GM21717 (cell line): ENCODE data around the gene CALM1.

Source experiments
- ATAC-seq: cut with Tn5 transposase; IDR thresholded peaks from one replicate; pipeline ENCODE4 v1.9.1; 2021; ENCODE audit warnings: mild to moderate bottlenecking, moderate library complexity; ENCODE audit not compliant: unreplicated experiment

The CALM1 gene

DNA sequence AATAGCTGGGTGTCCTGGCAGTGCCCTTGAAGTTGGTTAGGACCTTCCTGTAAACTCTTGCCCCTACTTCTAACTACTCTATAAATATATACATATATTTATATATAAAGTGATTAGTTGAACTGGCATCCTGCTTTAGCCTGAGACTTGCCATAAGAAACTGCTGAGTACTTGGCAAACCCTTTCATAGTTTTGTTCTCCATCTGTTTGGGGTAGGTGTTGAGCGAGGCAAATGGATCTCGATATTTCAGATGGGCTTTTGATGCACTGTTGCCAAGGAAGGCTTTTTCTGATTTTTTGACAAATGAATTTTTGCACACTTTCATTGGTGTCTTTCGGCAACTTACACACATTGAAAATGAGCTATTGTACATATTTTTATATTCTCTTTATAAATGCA, 10.4 kb downstream of the CALM1 start:
- no peak for ATAC-seq

DNA sequence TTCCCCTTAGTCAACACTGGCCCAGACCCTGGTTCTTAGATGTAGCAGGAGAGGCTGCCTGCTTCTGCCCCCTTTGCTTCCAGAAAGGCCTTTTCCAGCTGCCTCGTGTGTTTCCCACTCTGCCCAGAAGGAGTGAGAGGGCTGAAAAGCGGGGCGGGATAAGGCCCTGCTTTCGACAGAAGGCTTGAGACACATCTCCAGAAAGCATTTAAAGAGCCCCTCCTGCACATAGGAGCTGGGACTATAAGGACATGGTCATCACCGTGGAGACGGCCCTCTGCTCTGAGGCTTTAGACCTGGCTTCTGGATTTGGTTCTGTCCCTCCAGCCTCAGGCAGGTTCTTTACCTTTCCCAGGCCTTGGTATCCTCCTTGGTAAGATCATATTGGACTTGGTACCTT, 11.9 kb downstream of the CALM1 start:
- no peak for ATAC-seq

DNA sequence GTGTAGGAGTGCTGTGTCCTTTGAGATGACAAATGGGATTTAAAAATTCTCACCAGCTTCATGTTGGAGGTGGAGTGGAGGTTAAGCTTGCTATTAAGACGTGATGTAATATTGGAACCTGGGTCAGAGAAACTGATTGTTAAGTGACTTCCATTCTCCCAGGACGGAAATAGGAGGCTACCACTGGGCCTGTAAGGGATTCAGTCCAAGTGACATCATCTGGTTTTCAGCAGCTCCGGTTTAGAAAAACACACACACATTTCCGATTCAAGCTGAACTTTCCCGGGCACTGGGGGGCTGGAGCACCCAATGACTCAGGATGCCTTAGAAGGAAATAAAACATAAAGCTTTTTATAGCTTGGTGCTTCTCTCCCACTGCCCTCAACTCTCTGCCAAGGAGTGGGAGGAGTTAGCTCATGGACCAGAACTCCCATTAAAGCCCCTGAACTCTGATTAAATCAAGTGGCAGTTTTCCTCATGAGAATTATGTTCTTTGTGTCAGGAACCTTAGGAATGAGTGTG, 12.4 kb downstream of the CALM1 start:
- no peak for ATAC-seq

DNA sequence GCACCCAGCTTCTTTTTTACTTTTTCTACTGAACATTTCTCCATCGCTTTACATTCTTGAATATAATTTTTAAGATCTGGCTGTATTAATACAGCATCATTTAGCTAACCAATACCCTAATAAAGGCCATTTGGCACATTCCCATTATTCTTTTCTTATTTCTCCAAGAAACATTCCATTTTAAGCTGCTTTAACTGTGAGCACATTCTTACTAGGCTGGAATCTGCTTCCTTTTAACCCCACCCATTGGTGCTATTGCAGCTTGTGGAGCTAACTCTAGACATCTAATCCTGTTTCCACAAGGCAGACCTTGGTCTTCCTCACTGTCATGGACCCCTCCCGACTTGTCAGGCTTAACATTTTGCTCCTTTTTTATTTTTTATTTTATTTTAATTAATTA, 15.2 kb downstream of the CALM1 start:
- ATAC-seq, result no peak

DNA sequence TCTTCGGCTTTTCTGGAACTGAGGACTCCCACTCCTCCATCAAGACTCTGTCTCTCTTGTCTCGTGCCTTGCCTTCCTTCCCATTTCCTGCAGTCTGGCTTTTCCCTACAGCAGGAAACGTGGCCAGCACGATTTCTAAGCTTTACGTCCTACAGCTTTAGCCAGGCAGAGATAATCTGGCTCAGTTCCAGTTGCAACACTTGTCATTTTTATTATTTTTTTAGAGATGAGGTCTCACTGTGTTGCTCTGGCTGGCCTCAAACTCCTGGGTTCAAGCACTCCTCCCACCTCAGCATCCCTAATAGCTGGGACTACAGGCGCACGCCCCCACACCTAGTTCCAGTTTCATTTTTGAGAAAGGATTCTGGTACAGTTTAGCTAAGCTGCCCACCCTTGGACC, 19.9 kb downstream of the CALM1 start:
- no peak for ATAC-seq

DNA sequence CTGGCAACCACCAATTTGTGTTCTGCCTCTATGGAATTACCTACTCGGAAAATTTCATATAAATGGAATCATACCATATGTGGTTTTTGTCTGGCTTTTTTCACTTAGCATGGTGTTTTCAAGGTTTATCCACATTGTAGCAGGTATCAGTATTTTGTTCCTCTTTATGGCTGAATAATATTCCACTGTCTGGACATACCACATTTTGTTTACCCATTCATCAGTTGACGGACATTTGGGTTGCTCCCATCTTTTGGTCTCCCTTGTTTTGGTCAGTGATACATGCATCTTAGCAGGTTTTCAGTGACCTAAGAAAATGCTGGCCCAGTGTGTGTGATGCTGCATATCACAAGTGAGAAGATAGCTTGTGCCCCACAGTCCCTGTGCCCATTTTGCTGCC, 21.2 kb downstream of the CALM1 start:
- ATAC-seq, result no peak

DNA sequence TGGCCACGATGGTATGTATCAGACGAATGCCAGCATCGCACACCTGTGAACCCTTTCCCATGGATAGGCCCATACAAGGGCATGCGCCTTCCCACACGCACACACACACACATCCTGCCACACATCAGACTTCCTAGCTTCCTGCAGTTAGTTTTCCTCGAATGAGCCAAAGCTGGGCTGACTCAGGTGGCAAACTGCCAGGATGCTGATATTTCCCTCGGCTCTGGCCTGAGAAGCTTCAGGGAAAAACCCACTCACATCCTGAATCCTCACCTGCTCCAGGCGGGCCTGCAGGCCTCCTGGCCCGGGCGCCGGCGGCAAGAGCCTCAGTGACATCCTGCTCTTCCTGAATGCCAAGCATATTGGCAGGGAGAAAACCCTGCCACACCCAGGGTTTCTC, 22.4 kb downstream of the CALM1 start:
- no peak for ATAC-seq

DNA sequence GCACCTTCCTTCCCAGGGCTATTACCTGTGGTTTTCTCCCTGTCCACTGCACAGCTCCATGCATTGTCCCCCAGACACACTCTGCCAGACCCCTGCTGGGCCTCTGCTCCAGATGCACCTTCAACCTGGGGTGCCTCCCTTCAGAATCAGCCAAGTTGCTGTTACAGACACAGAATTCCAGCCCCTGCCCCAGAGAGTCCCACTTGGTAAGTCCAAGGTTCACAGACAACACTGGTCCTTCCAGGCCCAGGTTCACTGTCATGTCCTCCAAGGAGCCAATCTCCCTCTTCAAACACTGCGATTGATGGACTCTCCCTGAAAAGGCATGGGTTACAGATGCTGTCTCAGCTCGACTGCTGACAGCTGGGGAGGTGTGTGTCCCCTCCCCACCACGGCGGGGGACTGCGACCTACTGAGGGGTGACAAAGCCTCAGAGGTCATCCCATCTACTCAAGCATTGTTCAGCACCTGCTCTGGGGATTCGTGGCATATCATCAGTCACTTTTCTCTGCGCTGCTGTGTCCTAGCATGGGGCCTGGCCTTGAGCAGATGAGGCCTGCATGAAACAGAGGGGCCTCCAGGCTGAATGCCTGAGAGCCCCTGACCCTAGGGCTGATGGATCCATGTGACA, 24.3 kb downstream of the CALM1 start:
- no peak for ATAC-seq

DNA sequence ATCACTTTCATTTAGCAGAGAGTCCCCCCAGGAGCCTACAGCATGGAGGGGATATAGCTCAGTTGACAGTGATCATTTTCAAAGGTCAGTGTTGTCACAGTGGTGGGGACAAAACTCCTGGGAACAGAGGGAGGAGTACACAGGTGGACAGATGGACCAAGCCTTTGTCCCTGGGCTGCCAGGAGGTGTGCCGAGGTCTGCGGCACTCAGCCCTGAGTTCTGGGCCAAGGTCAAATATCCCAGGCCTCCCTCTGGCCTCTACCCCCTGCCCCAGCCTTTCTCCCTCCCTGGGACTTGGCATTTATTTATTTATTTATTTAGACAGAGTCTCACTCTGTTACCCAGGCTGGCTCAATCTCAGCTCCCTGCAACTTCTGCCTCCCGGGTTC, 24.8 kb downstream of the CALM1 start:
- ATAC-seq, result no peak

DNA sequence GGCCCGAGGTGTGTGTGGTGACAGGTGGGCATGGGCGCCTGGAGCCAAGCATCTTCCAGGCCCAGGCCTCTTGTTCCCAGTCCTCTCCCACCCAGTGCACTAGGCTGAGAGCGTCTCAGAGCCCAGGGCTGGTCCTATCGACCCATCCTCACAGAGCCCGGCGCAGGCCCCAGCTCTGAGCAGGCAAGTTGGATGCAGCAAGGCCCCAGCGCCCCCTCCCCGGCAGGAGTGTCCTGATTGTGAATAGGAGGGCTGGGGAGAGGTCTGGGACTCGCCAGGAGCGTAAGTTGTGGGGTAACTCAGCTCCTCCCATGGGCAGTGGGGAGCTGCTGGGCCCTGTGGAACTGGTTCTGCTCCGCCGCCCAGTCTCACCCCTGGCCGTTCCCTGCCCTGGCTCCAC, 26.3 kb downstream of the CALM1 start:
- no peak for ATAC-seq

DNA sequence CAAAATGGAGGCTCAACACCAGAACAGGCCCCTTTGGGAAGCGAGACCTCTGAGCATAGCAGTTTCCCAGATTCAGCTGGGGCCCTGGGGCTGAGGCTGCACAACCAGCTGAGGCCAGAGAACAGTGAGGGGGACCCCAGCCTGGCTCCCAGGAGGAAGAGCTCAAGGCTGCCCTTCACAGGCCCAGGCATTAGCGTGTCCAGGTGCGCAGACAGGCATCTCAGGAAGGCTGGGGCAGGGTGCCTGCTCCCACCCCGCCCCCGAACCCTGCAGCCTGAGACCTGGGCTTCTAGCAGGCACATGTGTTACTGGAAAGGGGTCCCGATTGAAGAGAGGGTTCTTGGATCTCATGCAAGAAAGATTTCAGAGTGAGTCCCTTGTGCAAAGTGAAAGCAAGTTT, 27.2 kb downstream of the CALM1 start:
- ATAC-seq, result no peak

DNA sequence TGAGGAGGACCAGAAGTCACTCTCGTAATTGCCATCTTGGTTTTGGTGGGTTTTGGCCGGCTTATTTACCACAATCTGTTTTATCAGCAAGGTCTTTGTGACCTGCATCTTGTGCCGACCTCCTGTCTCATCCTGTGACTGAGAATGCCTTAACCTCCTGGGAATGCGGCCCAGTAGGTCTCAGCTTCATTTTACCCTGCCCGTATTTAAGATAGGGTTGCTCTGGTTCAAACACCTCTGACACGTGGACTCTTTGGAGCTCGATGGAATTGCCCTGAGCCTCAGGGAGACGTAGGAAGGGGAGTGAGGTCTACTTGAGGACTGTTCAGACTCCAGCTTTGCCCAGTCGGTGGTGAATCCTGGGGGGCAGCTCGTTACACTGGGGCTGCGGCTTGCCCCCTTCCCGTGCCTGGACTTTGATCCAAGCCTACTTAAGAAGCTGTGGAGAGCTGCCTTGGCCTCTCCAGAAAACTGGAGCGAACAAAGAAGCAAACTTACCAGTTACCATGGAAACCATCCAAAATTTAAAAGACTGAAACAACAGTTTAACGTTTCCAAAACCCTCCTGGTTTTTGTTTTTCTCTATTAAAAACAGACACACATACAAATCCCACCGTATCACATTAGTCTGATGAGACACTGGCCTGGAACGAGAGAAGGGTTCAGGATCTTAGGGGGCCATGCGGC, 28.0 kb downstream of the CALM1 start:
- ATAC-seq, result no peak

DNA sequence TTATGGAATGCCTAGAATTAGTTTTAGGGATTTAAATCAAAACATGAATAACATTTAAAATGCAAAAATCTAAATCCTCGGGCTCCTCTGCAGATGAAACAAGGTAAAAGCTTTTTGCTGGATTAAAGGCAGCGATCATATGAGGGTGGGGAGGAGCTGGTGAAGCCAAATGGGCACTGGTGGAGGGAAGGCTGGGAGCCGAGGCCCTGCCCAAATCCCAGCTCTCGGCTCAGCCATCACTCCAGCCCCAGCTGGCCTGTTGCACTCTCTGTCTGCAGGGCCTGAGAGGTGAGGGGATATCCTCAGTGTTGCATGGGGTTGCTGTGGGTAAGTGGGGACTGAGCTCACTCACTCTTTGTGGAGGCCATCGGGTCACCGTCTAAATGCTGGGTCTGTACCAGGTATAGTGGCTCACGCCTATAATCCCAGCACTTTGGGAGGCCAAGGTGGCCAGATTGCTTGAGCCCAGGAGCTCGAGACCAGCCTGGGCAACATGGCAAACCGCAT, 28.6 kb downstream of the CALM1 start:
- ATAC-seq, result no peak

DNA sequence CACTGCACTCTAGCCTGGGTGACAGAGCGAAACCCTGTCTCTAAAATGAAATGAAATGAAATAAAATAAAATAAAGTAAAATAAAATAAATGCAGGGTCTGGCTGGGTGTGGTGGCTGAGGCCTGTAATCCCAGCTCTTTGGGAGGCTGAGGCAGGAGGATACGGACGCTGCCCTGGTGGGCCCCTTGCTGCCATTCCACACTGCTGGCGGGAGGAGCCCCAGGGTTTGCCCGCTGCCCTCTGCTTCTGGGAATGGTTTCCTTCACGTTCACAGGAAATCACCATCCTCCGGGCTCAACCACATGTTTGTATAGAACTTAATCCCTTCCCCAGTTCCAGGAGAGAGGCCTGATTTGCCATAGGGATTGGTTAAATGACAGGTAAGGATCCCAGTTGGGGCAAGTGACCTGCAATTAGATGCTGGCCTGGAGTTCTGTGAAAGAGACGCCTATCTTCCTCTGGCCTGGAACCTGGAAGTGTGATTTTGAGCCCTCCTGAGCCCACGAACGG, 29.3 kb downstream of the CALM1 start:
- no peak for ATAC-seq

DNA sequence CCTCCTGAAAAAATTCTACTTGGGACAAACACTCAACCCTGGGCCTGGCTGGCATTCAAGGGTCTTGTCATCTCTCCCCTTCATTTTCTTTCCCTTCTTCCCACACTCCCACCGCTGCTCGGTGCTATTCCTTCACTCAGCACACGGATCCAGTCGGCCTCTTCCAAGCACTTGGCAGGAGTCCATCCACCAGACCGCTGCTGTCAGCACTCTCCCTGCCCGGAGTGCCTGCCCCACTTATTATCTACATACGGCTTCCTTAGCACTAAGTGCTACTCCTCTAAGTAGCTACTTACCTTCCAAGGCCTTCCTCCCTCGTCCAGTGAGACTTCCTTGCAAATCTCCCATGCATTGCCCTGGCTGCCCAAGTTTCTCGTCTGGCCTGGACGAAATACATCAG, 29.8 kb downstream of the CALM1 start:
- no peak for ATAC-seq

DNA sequence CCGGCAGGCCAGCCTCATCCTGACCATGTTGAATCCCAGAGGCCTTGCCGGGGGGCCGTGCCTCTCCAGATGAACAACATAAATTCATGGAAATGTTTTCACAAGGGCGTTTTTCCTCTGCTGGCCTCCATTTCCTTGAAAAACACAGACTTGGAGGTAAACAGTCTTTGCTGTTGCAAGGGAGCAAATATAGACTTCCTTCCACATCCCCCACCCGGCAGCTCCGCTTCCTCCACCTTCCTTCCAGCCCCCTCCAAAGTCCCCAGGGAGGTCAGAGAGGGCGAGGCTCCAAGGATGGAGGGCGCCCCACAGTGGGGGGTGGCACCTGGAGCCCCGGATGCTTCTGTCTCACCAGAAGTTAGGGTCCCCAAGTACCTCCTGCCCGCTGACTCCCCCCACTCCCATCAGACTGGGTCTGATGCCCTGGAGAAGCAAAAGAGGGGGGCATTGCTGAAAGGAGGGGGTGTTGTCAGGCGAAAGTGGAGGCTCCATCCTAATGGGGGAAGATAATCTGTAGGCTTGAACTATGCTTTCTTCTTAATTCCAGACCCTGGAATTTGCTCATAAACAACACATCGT, 31.1 kb downstream of the CALM1 start:
- ATAC-seq, result no peak

DNA sequence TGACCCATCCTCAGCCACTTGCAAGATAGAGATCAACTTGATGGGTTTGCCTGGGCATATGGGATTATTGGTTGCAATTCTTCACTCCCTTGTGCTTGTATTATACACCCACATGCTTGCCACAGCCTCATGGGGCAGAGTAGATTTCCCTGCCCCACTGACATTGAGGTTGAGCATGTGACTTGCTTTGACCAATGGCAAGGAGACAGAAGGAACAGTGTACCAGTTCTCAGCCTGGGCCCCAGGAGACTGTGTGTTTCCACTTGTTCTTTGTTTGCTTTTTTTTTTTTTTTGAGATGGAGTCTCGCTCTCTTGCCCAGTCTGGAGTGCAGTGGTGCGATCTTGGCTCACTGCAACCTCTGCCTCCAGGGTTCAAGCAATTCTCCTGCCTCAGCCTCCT, 31.8 kb downstream of the CALM1 start:
- no peak for ATAC-seq

DNA sequence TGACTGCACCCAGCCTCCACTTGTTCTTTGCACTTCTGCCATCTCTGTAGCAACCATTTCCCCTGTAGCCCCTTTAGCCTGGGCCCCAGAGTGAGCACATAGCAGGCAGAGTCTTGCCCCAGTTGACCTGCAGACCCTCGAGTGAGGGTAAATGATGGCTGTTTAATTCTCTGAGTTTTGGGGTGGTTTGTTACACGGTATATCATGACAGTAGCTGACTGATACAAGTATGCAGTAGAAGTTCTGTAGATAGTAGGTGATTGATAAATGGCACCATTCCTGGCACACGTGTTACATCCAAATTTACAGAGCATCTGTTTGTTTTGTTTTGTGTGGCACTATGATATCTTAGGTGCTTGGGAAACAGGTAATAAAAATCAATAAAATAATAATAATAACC, 32.4 kb downstream of the CALM1 start:
- ATAC-seq, result no peak

DNA sequence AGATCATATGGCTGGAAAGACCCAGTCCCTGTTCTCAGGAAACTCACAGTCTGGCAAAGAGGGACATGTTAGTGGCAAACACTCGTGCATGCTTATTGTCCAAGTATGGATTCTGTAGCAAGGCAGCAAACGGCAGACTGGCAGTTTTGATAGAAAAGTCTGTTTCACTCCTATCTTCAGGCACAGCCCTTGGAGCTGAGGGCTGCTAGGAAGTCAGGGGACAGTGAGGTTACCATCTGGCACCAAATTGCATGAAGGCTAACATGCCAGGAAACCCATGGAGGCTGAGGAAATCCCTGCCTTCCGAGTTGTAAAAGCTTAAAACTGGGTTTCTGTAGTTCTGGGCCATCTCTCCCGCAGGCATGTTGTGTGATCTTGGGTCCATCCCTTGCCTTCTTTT, 32.9 kb downstream of the CALM1 start:
- no peak for ATAC-seq

DNA sequence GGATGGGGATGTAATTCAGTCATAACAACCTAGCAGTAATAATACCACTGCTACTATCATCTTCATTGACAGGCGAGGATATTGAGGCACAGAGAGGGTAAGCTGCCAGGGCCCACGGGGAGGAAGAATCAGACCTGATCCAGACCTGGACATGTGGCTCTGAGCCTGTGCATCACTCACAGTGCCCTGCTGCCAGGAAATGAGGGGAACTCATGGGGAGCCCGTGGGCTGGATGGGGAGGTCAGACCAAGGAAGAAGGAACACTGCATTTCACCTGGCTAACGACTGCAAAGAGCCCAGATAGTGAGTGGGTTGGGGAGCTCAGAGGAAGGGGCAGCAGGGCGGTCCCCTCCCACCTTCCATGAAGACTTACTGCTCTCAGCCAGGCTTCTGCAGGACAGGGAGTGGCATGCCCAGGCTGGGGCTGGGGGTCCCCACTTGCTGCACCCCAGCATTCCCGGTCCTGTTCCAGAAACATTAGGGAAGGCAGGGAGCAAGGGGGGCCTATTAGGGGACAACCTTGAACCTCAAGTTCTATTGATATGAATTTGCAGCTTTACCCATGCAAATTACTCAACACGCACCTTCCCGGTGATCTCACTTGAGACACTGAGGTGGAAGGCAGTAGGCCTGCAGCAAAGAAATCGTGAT, 37.7 kb downstream of the CALM1 start:
- no peak for ATAC-seq

DNA sequence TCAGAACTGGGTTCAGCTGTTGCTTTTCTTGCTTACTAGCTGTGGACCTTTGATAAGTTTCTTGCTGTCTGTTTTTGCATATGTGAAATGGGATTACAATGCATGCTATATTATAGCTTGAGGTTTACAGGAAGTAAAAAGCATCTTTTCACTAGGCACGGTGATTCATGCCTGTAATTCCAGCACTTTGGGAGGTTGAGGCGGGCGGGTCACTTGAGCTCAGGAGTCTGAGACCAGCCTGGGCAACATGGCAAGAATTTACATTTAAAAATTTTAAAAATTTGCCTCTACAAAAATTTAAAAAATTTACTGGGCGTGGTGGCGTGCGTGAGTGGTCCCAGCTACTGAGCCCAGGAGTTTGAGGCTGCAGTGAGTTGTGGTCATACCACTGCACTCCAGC, 42.0 kb downstream of the CALM1 start:
- ATAC-seq, result no peak

DNA sequence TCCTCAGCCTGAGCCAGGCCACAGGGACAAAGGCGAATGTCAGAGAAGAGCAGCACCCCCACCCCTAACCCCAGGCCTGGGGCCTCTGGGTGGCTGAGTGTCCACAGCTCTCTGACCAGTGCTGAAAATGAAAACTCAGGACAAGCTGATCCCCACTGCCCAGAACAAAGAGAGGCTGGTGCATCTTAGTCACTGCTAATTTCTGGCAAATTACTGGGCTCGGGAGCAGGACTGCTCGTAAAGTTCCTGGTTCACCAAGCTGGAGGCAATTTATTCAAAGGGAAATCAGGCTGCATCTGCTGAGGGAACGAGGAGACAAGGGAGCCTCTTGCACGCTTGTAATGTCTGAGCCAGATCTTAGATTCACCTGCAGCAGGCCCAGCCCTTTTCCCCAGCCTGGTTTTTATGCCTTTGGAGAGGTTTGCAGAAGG, 43.2 kb downstream of the CALM1 start:
- no peak for ATAC-seq
